Neural progenitor cell (in vitro differentiated cells): ENCODE measurements around the gene TMPRSS6. TPM values are rescaled to one million over a fixed set of nuclear protein-coding genes. Genes with fewer than 3 reads are reported as not detected.

ENCODE experiments used
- DNase-seq: peaks from one replicate; pipeline ENCODE4 v3.0.0-alpha.2; 2016; ENCODE audit warnings: low spot score
- H2AFZ ChIP-seq: fragments of 200-600 bp; sonication (generic); replicated peaks from 2 replicates; pipeline ENCODE4 v1.6.1; 2016; ENCODE audit warnings: antibody characterized with exemption
- H3F3A ChIP-seq: fragments of 200-600 bp; sonication (generic); 2 replicates; pipeline ENCODE4 v1.6.1; 2016; ENCODE audit warnings: antibody characterized with exemption, low read depth
- H3K27ac ChIP-seq: fragments of 200-600 bp; sonication (generic); 2 replicates; pipeline ENCODE4 v1.5.1; 2016; ENCODE audit warnings: mild to moderate bottlenecking
- H3K27me3 ChIP-seq: fragments of 200-600 bp; sonication (generic); 2 replicates; pipeline ENCODE4 v1.6.1; 2016; ENCODE audit warnings: mild to moderate bottlenecking, moderate library complexity
- H3K36me3 ChIP-seq: fragments of 200-600 bp; sonication (generic); 2 replicates; pipeline ENCODE4 v1.5.1; 2016
- H3K4me1 ChIP-seq: fragments of 200-600 bp; sonication (generic); 2 replicates; pipeline ENCODE4 v1.6.1; 2016; ENCODE audit warnings: mixed run types
- H3K4me2 ChIP-seq: fragments of 200-600 bp; sonication (generic); 2 replicates; pipeline ENCODE4 v1.6.1; 2016
- H3K4me3 ChIP-seq: fragments of 200-600 bp; sonication (generic); 2 replicates; pipeline ENCODE4 v1.5.1; 2016
- H3K79me2 ChIP-seq: fragments of 200-600 bp; sonication (generic); 2 replicates; pipeline ENCODE4 v1.6.1; 2016; ENCODE audit warnings: low read depth
- H3K9ac ChIP-seq: fragments of 200-600 bp; sonication (generic); 2 replicates; pipeline ENCODE4 v1.6.1; 2016
- H3K9me3 ChIP-seq: fragments of 200-600 bp; sonication (generic); 2 replicates; pipeline ENCODE4 v1.5.1; 2016; ENCODE audit warnings: low read depth
- H4K20me1 ChIP-seq: fragments of 200-600 bp; sonication (generic); 2 replicates; pipeline ENCODE4 v1.6.1; 2016; ENCODE audit warnings: low read depth
- H3K27ac Mint-ChIP-seq: 3 replicates; pipeline ENCODE4 v1.8.0; 2021; ENCODE audit warnings: mixed read lengths
- H3K27me3 Mint-ChIP-seq: 2 replicates; pipeline ENCODE4 v1.8.0; 2022; ENCODE audit warnings: low read depth, mild to moderate bottlenecking, inconsistent platforms, moderate library complexity, mixed read lengths; ENCODE audit not compliant: insufficient read depth
- H3K36me3 Mint-ChIP-seq: 3 replicates; pipeline ENCODE4 v1.8.0; 2021; ENCODE audit warnings: mixed read lengths
- H3K4me1 Mint-ChIP-seq: 3 replicates; pipeline ENCODE4 v1.8.0; 2021; ENCODE audit warnings: mixed read lengths
- H3K4me3 Mint-ChIP-seq: 3 replicates; pipeline ENCODE4 v1.8.0; 2021; ENCODE audit warnings: mild to moderate bottlenecking, moderate library complexity, mixed read lengths
- H3K9me3 Mint-ChIP-seq: 3 replicates; pipeline ENCODE4 v1.8.0; 2020; ENCODE audit warnings: mixed read lengths
- CTCF ChIP-seq: fragments of 200-600 bp; sonication (generic); IDR thresholded peaks from 2 replicates; pipeline ENCODE4 v1.5.1; 2017; ENCODE audit warnings: antibody characterized with exemption, mild to moderate bottlenecking
- EZH2 ChIP-seq: fragments of 200-600 bp; sonication (generic); IDR thresholded peaks from 2 replicates; pipeline ENCODE4 v1.6.1; 2017; ENCODE audit warnings: antibody characterized with exemption, mild to moderate bottlenecking, moderate library complexity
- EZH2phosphoT487 ChIP-seq: fragments of 200-600 bp; sonication (generic); IDR thresholded peaks from 2 replicates; pipeline ENCODE4 v1.6.1; 2017; ENCODE audit warnings: antibody characterized with exemption
- total RNA-seq: library from RNA; depleted of rRNA; stranded (reverse); fragments of >200 nt; gene quantifications from 2 replicates; pipeline ENCODE4 v1.2.3, GENCODE V29; 2015; ENCODE audit warnings: low replicate concordance

TMPRSS6 gene
- total RNA-seq, 1 donor from 2014 or later: not detected

DNA sequence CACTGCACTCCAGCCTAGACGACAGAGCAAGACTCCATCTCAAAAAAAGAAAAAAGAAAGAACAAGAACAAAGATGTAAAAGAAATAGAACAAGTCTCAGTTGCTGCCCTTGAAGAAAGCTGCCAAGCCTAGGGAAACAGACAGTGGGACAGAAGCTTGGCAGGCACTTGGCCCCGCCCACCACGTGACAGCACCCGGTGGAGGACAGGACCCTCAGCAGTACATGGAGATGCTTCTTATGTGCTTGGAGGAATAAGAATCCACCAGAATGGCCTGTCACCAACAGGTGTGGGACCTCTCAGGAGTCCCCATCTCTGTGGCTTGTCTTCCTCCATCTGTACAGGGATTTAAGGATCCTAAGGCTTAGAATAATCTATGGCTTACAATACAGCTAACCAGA is 7.6 kb upstream of the TMPRSS6 start:
- Histone ChIP-seq H3K36me3 (no peaks in the 10 kb centered on the region), H3K9ac (no peak overlapping the region), H3K4me1 (peaks cover 10% of the 10 kb centered on the region), H3K9me3 (no peaks in the 10 kb centered on the region), H3F3A (no peaks in the 10 kb centered on the region), H4K20me1 (no peaks in the 10 kb centered on the region), H3K27me3 (no peaks in the 10 kb centered on the region), H3K4me3 (no peak overlapping the region), H2AFZ (no peak overlapping the region), H3K79me2 (no peaks in the 10 kb centered on the region), H3K4me2 (no peak overlapping the region), H3K27ac (no peak overlapping the region)
- no peaks in the 10 kb centered on the region for H3K36me3 Mint-ChIP-seq
- TF ChIP-seq CTCF (no peak), EZH2phosphoT487 (no peak), EZH2 (no peak)
- no peak overlapping the region for H3K4me3 Mint-ChIP-seq
- H3K27ac Mint-ChIP-seq: no peak overlapping the region
- DNase-seq: no peak
- H3K27me3 Mint-ChIP-seq: peaks cover 5% of the 10 kb centered on the region
- H3K4me1 Mint-ChIP-seq: peaks cover 2% of the 10 kb centered on the region
- no peaks in the 10 kb centered on the region for H3K9me3 Mint-ChIP-seq

GRCh38 chr22:37115032-37115431 is 5.5 kb upstream of the TMPRSS6 start:
- no peaks in the 10 kb centered on the region for H3K36me3 Mint-ChIP-seq
- no peak overlapping the region for H3K27ac Mint-ChIP-seq
- no peak for DNase-seq
- Histone ChIP-seq H3K36me3 (no peaks in the 10 kb centered on the region), H3K4me1 (peaks cover 7% of the 10 kb centered on the region), H3K27ac (no peak overlapping the region), H3K9me3 (no peaks in the 10 kb centered on the region), H4K20me1 (no peaks in the 10 kb centered on the region), H3K79me2 (no peaks in the 10 kb centered on the region), H2AFZ (no peak overlapping the region), H3K4me2 (no peak overlapping the region), H3F3A (no peaks in the 10 kb centered on the region), H3K27me3 (no peaks in the 10 kb centered on the region), H3K4me3 (no peak overlapping the region), H3K9ac (no peak overlapping the region)
- H3K27me3 Mint-ChIP-seq: peaks cover 6% of the 10 kb centered on the region
- no peak overlapping the region for H3K4me3 Mint-ChIP-seq
- H3K9me3 Mint-ChIP-seq: no peaks in the 10 kb centered on the region
- peaks cover 2% of the 10 kb centered on the region for H3K4me1 Mint-ChIP-seq
- TF ChIP-seq EZH2: no peak
- TF ChIP-seq CTCF: no peak
- no peak for TF ChIP-seq EZH2phosphoT487

GRCh38 chr22:37113757-37114156 is 4.2 kb upstream of the TMPRSS6 start:
- Mint-ChIP-seq H3K4me1 (peaks cover 2% of the 10 kb centered on the region), H3K27ac (no peak overlapping the region), H3K4me3 (peak overlapping the region; percentile 9), H3K36me3 (no peaks in the 10 kb centered on the region), H3K9me3 (no peaks in the 10 kb centered on the region), H3K27me3 (peaks cover 6% of the 10 kb centered on the region)
- H3K9ac ChIP-seq: no peak overlapping the region
- peaks cover 7% of the 10 kb centered on the region for H3K4me1 ChIP-seq
- H3K27me3 ChIP-seq: no peaks in the 10 kb centered on the region
- no peak overlapping the region for H3K4me3 ChIP-seq
- no peaks in the 10 kb centered on the region for H3K9me3 ChIP-seq
- no peaks in the 10 kb centered on the region for H4K20me1 ChIP-seq
- no peak overlapping the region for H2AFZ ChIP-seq
- no peak overlapping the region for H3K4me2 ChIP-seq
- no peak for TF ChIP-seq EZH2phosphoT487
- no peak for TF ChIP-seq EZH2
- TF ChIP-seq CTCF: no peak
- no peaks in the 10 kb centered on the region for H3K36me3 ChIP-seq
- DNase-seq: no peak
- no peaks in the 10 kb centered on the region for H3F3A ChIP-seq
- no peaks in the 10 kb centered on the region for H3K79me2 ChIP-seq
- no peak overlapping the region for H3K27ac ChIP-seq
